Lower leg skin (tissue), 4 donors: ENCODE measurements around the gene HOXC9. TPM values are rescaled to one million over a fixed set of nuclear protein-coding genes. Genes with fewer than 3 reads are reported as not detected.

Source experiments
- DNase-seq, 2 donors: peaks; one replicate each; pipeline ENCODE4 v3.0.0-alpha.2; 2019; ENCODE audit warnings: low spot score in 2 of 2
- H3K4me3 ChIP-seq: fragments of 200-600 bp; sonication (generic); 2 replicates; pipeline ENCODE4 v1.5.1; 2017; ENCODE audit warnings: mild to moderate bottlenecking, low read depth; ENCODE audit not compliant: poor library complexity, severe bottlenecking
- CTCF ChIP-seq, 3 donors: fragments of 450-650 bp; IDR thresholded peaks; one replicate each; pipeline ENCODE4 v1.5.1; 2016; ENCODE audit warnings: antibody characterized with exemption in 3 of 3, mild to moderate bottlenecking in 3 of 3, moderate library complexity in 2 of 3
- POLR2A ChIP-seq, 2 donors: fragments of 450-650 bp; IDR thresholded peaks; one replicate each; pipeline ENCODE4 v1.6.1; 2016 to 2017; ENCODE audit warnings: antibody characterized with exemption in 2 of 2, mild to moderate bottlenecking in 1 of 2, moderate library complexity in 1 of 2
- WGBS, 2 donors: methylation state at CpG; one replicate each; pipeline ENCODE4 v1.1.5; 2018; 5-methylcytosine and 5-hydroxymethylcytosine counted together
- intact Hi-C: fragments of 100-400 bp; cut with DNase I; formaldehyde crosslinking; loops from one replicate; pipeline ENCODE4 v1.15.0; 2023; ENCODE audit warnings: low total_unique reads
- total RNA-seq, 4 donors: library from RNA; depleted of rRNA; stranded (reverse); fragments of >200 nt; gene quantifications; one replicate each; pipeline ENCODE4 v1.1.0, GENCODE V29; 2016

HOXC9 gene
- total RNA-seq, 4 donors from 2014 or later: 9.6 to 16.8 (median 11.7) TPM

DNA sequence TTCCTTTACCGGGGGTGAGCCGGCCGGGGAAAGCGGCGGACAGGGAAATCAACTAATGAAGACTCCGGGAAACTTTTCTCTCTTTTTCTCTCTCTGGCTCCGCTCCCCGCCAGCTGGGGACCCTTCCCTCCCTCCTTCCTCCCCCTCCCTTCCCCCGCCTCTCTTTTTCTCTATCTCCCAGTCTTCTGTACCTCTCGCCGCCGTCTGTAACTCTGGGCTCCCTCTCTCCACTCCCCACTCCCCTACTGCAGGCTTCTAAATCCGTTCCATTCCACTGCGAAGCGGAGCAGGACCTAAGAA is 33.9 kb upstream of the HOXC9 start:
- intact Hi-C loops: no loop called here
- WGBS, 2 donors: 38 to 57% methylated on average over 15 of the region's 15 CpGs
- peak overlapping the region; percentile 7 for H3K4me3 ChIP-seq
- DNase-seq: no peak
- TF ChIP-seq CTCF (IDR thresholded peaks at IDR 0.05) (no peak), POLR2A (IDR thresholded peaks at IDR 0.05) (no peak)

GRCh38 chr12:53966385-53967133 is 33.4 kb upstream of the HOXC9 start:
- no peak for TF ChIP-seq CTCF (IDR thresholded peaks at IDR 0.05)
- TF ChIP-seq POLR2A (IDR thresholded peaks at IDR 0.05): no peak
- WGBS, 2 donors: 57 to 63% methylated on average over 36 of the region's 36 CpGs
- intact Hi-C loops: no loop called here
- peak overlapping the region; percentile 7 for H3K4me3 ChIP-seq
- no peak for DNase-seq

DNA sequence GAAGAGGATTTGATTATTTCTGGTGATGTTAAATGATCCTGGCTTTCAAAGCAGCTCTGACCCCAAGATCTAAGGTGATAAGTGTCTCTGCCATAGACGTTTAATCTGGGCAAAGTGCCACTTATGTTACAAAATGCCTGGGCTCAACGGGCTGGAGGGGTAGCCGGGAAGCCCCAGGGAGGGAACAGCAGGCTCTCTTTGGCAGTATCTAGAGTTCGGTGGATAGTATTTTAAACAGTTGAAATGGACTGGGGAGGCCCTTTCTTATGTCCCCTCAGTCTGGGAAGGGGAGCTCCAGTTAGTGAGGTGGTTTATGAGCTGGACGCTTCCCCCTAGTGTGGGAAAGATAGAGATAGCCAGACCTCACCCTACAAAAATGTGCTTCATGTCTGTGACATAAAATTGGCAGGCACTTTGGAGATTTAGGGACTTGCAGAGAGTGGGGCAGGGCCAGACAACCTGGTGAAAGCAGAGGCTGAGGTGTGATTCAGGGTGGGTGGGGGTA is 32.5 kb upstream of the HOXC9 start:
- no peak overlapping the region for H3K4me3 ChIP-seq
- 19 to 25% methylated on average over 5 of the region's 5 CpGs for WGBS, 2 donors
- DNase-seq: no peak
- intact Hi-C loops: no loop called here
- no peak for TF ChIP-seq CTCF (IDR thresholded peaks at IDR 0.05)
- TF ChIP-seq POLR2A (IDR thresholded peaks at IDR 0.05): no peak

- WGBS, 2 donors: 29 to 46% methylated on average over 24 of the region's 24 CpGs
- no peak for TF ChIP-seq POLR2A (IDR thresholded peaks at IDR 0.05)
- no peak for TF ChIP-seq CTCF (IDR thresholded peaks at IDR 0.05)
- no peak overlapping the region for H3K4me3 ChIP-seq
- intact Hi-C loops: no loop called here
- no peak for DNase-seq
Observed at GRCh38 chr12:53968214-53969127, 31.5 kb upstream of the HOXC9 start.

DNA sequence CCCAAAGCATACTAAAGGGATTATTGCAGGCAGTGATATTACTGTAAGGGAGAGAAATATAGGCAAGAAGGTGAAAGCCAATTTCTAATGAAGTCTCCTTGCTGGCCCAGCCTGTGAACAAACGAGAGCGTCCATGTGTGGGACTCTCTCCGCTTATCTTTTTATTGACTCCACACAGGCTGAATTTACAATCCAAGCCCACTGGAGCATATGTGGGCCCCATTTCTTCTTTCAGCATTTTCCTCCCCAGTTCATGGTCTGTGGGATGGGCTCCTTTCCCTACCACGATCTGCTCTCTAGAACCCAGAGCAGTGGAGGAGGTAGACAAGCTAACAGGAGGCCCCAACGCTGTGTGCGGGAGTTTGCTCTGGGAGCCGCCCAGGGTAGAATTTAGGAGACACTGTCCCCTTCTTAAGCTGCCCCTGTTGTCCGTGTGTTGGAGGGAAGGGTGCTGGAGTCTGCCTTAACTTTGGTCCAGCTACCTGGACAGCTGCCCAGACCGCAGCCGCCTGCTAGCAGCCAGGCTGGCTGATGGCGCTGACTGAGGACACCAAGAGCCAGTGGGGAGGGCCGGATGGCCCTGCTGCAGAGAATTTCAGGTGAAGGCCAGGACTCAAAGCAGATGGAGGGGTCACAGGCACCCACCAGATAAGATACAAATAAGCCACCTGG is 30.2 kb upstream of the HOXC9 start:
- WGBS, 2 donors: 72 to 78% methylated on average over 12 of the region's 12 CpGs
- TF ChIP-seq CTCF (IDR thresholded peaks at IDR 0.05): no peak
- TF ChIP-seq POLR2A (IDR thresholded peaks at IDR 0.05): no peak
- intact Hi-C loops: no loop called here
- H3K4me3 ChIP-seq: no peak overlapping the region
- no peak for DNase-seq
